ENCODE measurements around the gene PSMD8. TPM values are rescaled to one million over a fixed set of nuclear protein-coding genes. Genes with fewer than 3 reads are reported as not detected.

The PSMD8 gene
- total RNA-seq, 6 experiments from 2014 or later: 69.2 to 181 (median 75.2) TPM

DNA sequence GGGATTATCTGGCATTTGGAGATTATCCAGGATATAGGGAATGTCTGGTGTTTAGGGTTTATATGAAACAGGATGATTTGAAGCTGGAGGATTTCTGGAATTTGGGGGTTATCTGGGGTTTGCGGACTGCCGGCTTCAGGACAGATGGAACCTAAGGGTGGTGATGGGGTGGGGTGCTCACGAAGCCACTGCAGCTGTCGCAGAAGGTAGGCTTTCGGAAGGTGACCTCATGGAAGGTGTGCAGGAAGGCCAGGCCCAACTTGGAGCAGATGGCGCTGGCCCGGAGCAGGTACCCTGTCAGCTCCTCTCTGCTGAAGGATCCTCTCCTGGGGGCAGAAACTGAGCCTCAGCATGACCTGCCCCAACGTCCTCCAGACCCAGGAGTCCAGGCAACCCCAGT, 38.1 kb downstream of the PSMD8 start:
- ATAC-seq: no peak
- no peak for DNase-seq
- Histone ChIP-seq H3K4me3 (no peak overlapping the region), H3K9me3 (no peaks in the 10 kb centered on the region), H3K27me3 (no peaks in the 10 kb centered on the region), H3K36me3 (no peaks in the 10 kb centered on the region), H3K27ac (no peak overlapping the region), H3K4me1 (no peaks in the 10 kb centered on the region)
- intact Hi-C loops (cut with DNase I): no loop called here
- 96% methylated on average over 3 of the region's 8 CpGs for WGBS (ENCODE audit: insufficient coverage, low coverage, low lambda C conversion rate, missing lambda C conversion rate)
- no peak for TF ChIP-seq POLR2A (IDR thresholded peaks at IDR 0.05)
- TF ChIP-seq, protein P1, sequence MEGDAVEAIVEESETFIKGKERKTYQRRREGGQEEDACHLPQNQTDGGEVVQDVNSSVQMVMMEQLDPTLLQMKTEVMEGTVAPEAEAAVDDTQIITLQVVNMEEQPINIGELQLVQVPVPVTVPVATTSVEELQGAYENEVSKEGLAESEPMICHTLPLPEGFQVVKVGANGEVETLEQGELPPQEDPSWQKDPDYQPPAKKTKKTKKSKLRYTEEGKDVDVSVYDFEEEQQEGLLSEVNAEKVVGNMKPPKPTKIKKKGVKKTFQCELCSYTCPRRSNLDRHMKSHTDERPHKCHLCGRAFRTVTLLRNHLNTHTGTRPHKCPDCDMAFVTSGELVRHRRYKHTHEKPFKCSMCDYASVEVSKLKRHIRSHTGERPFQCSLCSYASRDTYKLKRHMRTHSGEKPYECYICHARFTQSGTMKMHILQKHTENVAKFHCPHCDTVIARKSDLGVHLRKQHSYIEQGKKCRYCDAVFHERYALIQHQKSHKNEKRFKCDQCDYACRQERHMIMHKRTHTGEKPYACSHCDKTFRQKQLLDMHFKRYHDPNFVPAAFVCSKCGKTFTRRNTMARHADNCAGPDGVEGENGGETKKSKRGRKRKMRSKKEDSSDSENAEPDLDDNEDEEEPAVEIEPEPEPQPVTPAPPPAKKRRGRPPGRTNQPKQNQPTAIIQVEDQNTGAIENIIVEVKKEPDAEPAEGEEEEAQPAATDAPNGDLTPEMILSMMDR (IDR thresholded peaks at IDR 0.05): no peak

DNA sequence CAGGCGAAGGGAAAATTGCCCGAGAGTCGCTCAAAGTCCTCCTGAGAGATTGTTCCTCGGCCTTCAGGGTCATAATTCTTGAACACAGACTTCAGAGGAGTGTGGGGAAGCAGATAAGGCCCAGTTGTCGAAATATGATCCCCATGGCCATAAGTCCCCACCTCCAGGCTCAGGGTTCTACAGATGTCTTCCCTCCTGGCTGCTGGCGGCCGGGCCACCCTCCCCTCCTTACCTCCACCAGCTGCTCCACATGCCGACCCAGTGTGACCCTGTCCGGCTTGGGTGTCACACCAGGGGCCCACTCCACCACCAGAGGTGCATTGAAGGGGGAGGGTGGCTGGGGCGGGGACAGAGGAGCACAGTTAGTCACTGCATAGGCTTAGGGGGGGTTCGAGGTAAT, 38.6 kb downstream of the PSMD8 start:
- no peak for TF ChIP-seq POLR2A (IDR thresholded peaks at IDR 0.05)
- TF ChIP-seq, protein P1 (IDR thresholded peaks at IDR 0.05): no peak
- intact Hi-C loops (cut with DNase I): no loop called here
- ATAC-seq: no peak
- Histone ChIP-seq H3K4me1 (no peaks in the 10 kb centered on the region), H3K4me3 (no peak overlapping the region), H3K9me3 (no peaks in the 10 kb centered on the region), H3K27me3 (no peaks in the 10 kb centered on the region), H3K36me3 (no peaks in the 10 kb centered on the region), H3K27ac (no peak overlapping the region)
- no peak for DNase-seq
- 88% methylated on average over 5 of the region's 11 CpGs for WGBS (ENCODE audit: insufficient coverage, low coverage, low lambda C conversion rate, missing lambda C conversion rate)

DNA sequence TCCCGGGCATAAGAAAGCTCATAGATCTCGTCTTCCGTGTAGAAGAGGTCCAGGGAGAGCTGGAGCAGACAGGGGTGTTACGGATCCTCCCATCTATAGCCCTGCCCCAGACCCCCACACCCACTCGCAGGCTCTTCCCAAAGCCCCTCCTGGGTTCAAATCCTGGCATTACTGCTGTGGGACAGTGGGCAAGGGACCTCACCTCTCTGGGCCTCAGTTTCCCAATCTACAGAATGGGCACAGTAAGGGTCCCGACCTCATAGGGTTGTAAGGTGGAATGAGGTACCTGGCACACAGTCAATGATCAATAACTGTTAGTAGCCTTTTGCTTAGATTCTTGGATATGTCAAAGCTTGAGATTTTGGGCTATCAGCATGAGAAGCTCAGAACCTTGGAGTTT, 39.0 kb downstream of the PSMD8 start:
- TF ChIP-seq, protein P1 (IDR thresholded peaks at IDR 0.05): no peak
- TF ChIP-seq POLR2A (IDR thresholded peaks at IDR 0.05): no peak
- Histone ChIP-seq H3K36me3 (no peaks in the 10 kb centered on the region), H3K27ac (no peak overlapping the region), H3K4me1 (no peaks in the 10 kb centered on the region), H3K27me3 (no peaks in the 10 kb centered on the region), H3K9me3 (no peaks in the 10 kb centered on the region), H3K4me3 (no peak overlapping the region)
- WGBS (ENCODE audit: insufficient coverage, low coverage, low lambda C conversion rate, missing lambda C conversion rate): no CpG with 5 or more reads among the region's 6 CpGs
- ATAC-seq (no peak), DNase-seq (no peak)
- intact Hi-C loops (cut with DNase I): no loop called here

DNA sequence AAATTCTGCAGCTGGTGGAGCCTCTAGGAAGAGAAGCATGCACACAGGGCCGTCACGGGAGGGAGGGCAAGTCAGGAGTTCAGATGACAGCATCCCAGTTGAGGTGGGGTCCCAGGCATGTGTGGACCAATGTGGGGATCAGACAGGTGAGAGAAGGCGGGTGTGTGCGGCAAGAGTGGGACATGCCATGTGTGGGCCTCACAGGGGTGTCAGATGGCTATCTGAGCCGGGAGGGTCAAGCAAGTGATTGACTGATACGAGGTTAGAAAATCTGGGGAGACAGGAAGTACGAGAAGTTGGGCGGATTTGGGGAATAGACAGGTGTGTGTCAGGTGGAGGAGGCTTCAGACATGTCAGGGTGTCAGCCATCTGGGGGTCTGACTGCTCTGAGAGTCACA, 42.8 kb downstream of the PSMD8 start:
- Histone ChIP-seq H3K27ac (no peak overlapping the region), H3K27me3 (no peaks in the 10 kb centered on the region), H3K4me3 (no peak overlapping the region), H3K4me1 (no peaks in the 10 kb centered on the region), H3K36me3 (no peaks in the 10 kb centered on the region), H3K9me3 (no peaks in the 10 kb centered on the region)
- 65% methylated on average over 6 of the region's 8 CpGs for WGBS (ENCODE audit: insufficient coverage, low coverage, low lambda C conversion rate, missing lambda C conversion rate)
- intact Hi-C loops (cut with DNase I): no loop called here
- no peak for ATAC-seq
- TF ChIP-seq, protein P1 (IDR thresholded peaks at IDR 0.05): no peak
- no peak for DNase-seq
